Transverse colon (tissue), 3 donors: Measurements from ENCODE around the gene GRXCR1.

ENCODE experiments used
- CTCF ChIP-seq, 5 experiments: fragments of 200-600 bp in 3 of 5; fragments of 450-650 bp in 2 of 5; sonication (generic) in 3 of 5; IDR thresholded peaks; 1 replicate in 2 of 5; 2 replicates in 3 of 5; pipeline ENCODE4 v1.5.1; 2016 to 2017; ENCODE audit warnings: antibody characterized with exemption in 5 of 5, inconsistent platforms in 3 of 5, mild to moderate bottlenecking in 2 of 5, moderate library complexity in 1 of 5
- POLR2A ChIP-seq: fragments of 450-650 bp; IDR thresholded peaks from one replicate; pipeline ENCODE4 v1.6.1; 2016; ENCODE audit warnings: antibody characterized with exemption, mild to moderate bottlenecking, moderate library complexity

GRCh38 chr4:42865572-42866189 lies 26.8 kb upstream of the GRXCR1 start:
- TF ChIP-seq CTCF (IDR thresholded peaks at IDR 0.05) = peak; percentile 66 to 76 (median 71)
- TF ChIP-seq POLR2A = no peak
